ENCODE measurements around the gene LAD1. TPM values are rescaled to one million over a fixed set of nuclear protein-coding genes. Genes with fewer than 3 reads are reported as not detected.

Gene LAD1
- total and polyA plus RNA-seq, 10 donors, result 0.64 to 4.0 (median 1.8) TPM; not detected in 3

- WGBS, 5 donors, result 78 to 86% (median 86%) methylated on average over 7 of the region's 7 CpGs
- Histone ChIP-seq H3K4me3 (no peak overlapping the region), H3K27me3 (replicated peaks in 1 of 7) (peaks cover 0 to 52% (median 4%) of the 10 kb centered on the region in 7 donors), H3K9me3 (no peaks in the 10 kb centered on the region), H3K4me1 (no peaks in the 10 kb centered on the region), H3K27ac (no peak overlapping the region), H3K36me3 (no peaks in the 10 kb centered on the region)
- peak; percentile 36 for DNase-seq
- intact Hi-C loops (cut with DNase I; ENCODE audit: low total_unique reads), result no loop called here
- TF ChIP-seq POLR2AphosphoS5 (IDR thresholded peaks at IDR 0.05) (no peak), CTCF (IDR thresholded peaks at IDR 0.05 in 8 of 11, conservative IDR thresholded peaks at IDR 0.05 in 3 of 11) (no peak), POLR2A (IDR thresholded peaks at IDR 0.05) (no peak)
Observed at GRCh38 chr1:201350884-201351283, 48.2 kb downstream of the LAD1 start.

GRCh38 chr1:201350361-201350725 lies 48.8 kb downstream of the LAD1 start:
- 53 to 73% (median 58%) methylated on average over 2 of the region's 2 CpGs for WGBS, 5 donors
- H3K4me3 ChIP-seq, result no peak overlapping the region
- H3K27me3 ChIP-seq (replicated peaks in 1 of 7), result peaks cover 0 to 52% (median 4%) of the 10 kb centered on the region in 7 donors
- no peaks in the 10 kb centered on the region for H3K9me3 ChIP-seq
- no peak overlapping the region for H3K27ac ChIP-seq
- intact Hi-C loops (cut with DNase I; ENCODE audit: low total_unique reads), result no loop called here
- no peak for DNase-seq
- H3K36me3 ChIP-seq, result no peaks in the 10 kb centered on the region
- H3K4me1 ChIP-seq, result no peaks in the 10 kb centered on the region
- no peak for TF ChIP-seq POLR2A (IDR thresholded peaks at IDR 0.05)
- TF ChIP-seq POLR2AphosphoS5 (IDR thresholded peaks at IDR 0.05), result no peak
- no peak for TF ChIP-seq CTCF (IDR thresholded peaks at IDR 0.05 in 8 of 11, conservative IDR thresholded peaks at IDR 0.05 in 3 of 11)

- H3K4me3 ChIP-seq, result no peak overlapping the region
- intact Hi-C loops (cut with DNase I; ENCODE audit: low total_unique reads), result no loop called here
- no peak overlapping the region for H3K27ac ChIP-seq
Observed at GRCh38 chr1:201349092-201349491, 50.0 kb downstream of the LAD1 start.

GRCh38 chr1:201348211-201348566 lies 50.9 kb downstream of the LAD1 start:
- intact Hi-C loops (cut with DNase I; ENCODE audit: low total_unique reads), result no loop called here
- TF ChIP-seq POLR2A (IDR thresholded peaks at IDR 0.05), result no peak
- TF ChIP-seq CTCF (IDR thresholded peaks at IDR 0.05 in 8 of 11, conservative IDR thresholded peaks at IDR 0.05 in 3 of 11), result peak in 5 of 11 experiments; percentile 15 to 51 (median 36)
- H3K27ac ChIP-seq, result no peak overlapping the region
- no peaks in the 10 kb centered on the region for H3K4me1 ChIP-seq
- no peak overlapping the region for H3K4me3 ChIP-seq
- H3K9me3 ChIP-seq, result no peaks in the 10 kb centered on the region
- H3K36me3 ChIP-seq, result no peaks in the 10 kb centered on the region
- peak; percentile 57 for DNase-seq
- peaks cover 0 to 32% (median 4%) of the 10 kb centered on the region in 7 donors for H3K27me3 ChIP-seq (replicated peaks in 1 of 7)
- 13 to 27% (median 22%) methylated on average over 6 of the region's 6 CpGs for WGBS, 5 donors

More at GRCh38 chr1:201349092-201349491, 50.0 kb downstream of the LAD1 start:
- peak; percentile 29 for DNase-seq
- WGBS, 5 donors, result 67 to 80% (median 72%) methylated on average over 4 of the region's 4 CpGs
- Histone ChIP-seq H3K36me3 (no peaks in the 10 kb centered on the region), H3K9me3 (no peaks in the 10 kb centered on the region), H3K4me1 (no peaks in the 10 kb centered on the region), H3K27me3 (replicated peaks in 1 of 7) (peaks cover 0 to 41% (median 4%) of the 10 kb centered on the region in 7 donors)
- TF ChIP-seq CTCF (IDR thresholded peaks at IDR 0.05 in 8 of 11, conservative IDR thresholded peaks at IDR 0.05 in 3 of 11) (no peak), POLR2AphosphoS5 (IDR thresholded peaks at IDR 0.05) (no peak), POLR2A (IDR thresholded peaks at IDR 0.05) (no peak)
